Measurements from ENCODE around the gene TUBA1B. TPM values are rescaled to one million over a fixed set of nuclear protein-coding genes. Genes with fewer than 3 reads are reported as not detected.
A peak's percentile ranks its signal among the peaks of the same experiment; 100 is the strongest.

TUBA1B gene
- total and polyA plus RNA-seq, 2 of the 13 experiments (the other 11 are each of a cell fraction or from before 2014, with no cell fraction given) = 1,275 to 1,353 TPM

- no peak for TF ChIP-seq ZNF280B (CRISPR knock-in tag; IDR thresholded peaks at IDR 0.05; ENCODE audit: borderline replicate concordance)
- TF ChIP-seq ZNF367 (CRISPR knock-in tag; IDR thresholded peaks at IDR 0.05; ENCODE audit: borderline replicate concordance) = no peak
- no peak for TF ChIP-seq TERF1 (CRISPR knock-in tag; IDR thresholded peaks at IDR 0.05)
- no peak for TF ChIP-seq GATA4 (IDR thresholded peaks at IDR 0.05; ENCODE audit: borderline replicate concordance, low read depth)
- TF ChIP-seq RFX3 (CRISPR knock-in tag; IDR thresholded peaks at IDR 0.05) = no peak
- no peak for TF ChIP-seq DRAP1 (CRISPR knock-in tag; IDR thresholded peaks at IDR 0.05)
- TF ChIP-seq MTERF4 (CRISPR knock-in tag; IDR thresholded peaks at IDR 0.05) = no peak
- no peak for TF ChIP-seq BRCA1 (CRISPR knock-in tag; IDR thresholded peaks at IDR 0.05)
- TF ChIP-seq E2F2 (CRISPR knock-in tag; IDR thresholded peaks at IDR 0.05; ENCODE audit: borderline replicate concordance) = no peak
- TF ChIP-seq ZC3H4 (CRISPR knock-in tag; IDR thresholded peaks at IDR 0.05; ENCODE audit: borderline replicate concordance) = no peak
- no peak for TF ChIP-seq ZNF430 (CRISPR knock-in tag; IDR thresholded peaks at IDR 0.05)
- TF ChIP-seq ZNF350 (CRISPR knock-in tag; IDR thresholded peaks at IDR 0.05; ENCODE audit: borderline replicate concordance, low read depth) = peak; percentile 27; the same call in 1 of the 2 replicates
- no peak for TF ChIP-seq ZNF777 (CRISPR knock-in tag; IDR thresholded peaks at IDR 0.05)
- no peak for TF ChIP-seq NFKB2 (CRISPR knock-in tag; IDR thresholded peaks at IDR 0.05; ENCODE audit: borderline replicate concordance)
- TF ChIP-seq ZNF136 (CRISPR knock-in tag; IDR thresholded peaks at IDR 0.05; ENCODE audit: low read depth) = no peak
- TF ChIP-seq ZKSCAN5 (CRISPR knock-in tag; IDR thresholded peaks at IDR 0.05) = no peak
- TF ChIP-seq ZSCAN21 (CRISPR knock-in tag; IDR thresholded peaks at IDR 0.05; ENCODE audit: borderline replicate concordance) = no peak
- peak; percentile 18; the same call in 1 of the 2 replicates for TF ChIP-seq IKZF5 (CRISPR knock-in tag; IDR thresholded peaks at IDR 0.05)
- TF ChIP-seq PAWR (CRISPR knock-in tag; IDR thresholded peaks at IDR 0.05; ENCODE audit: borderline replicate concordance) = no peak
- no peak for TF ChIP-seq ZNF510 (CRISPR knock-in tag; IDR thresholded peaks at IDR 0.05; ENCODE audit: low read depth)
Observed at GRCh38 chr12:49092086-49092815, 38.9 kb downstream of the TUBA1B start (continued).
